Stimulated activated CD8-positive, alpha-beta memory T cell treated with anti-CD3 and anti-CD28 coated beads, Interleukin-2, amount 100 ng/mL, for 48 hours (primary cell): ENCODE data around the gene ANKFN1.

Source experiments
- DNase-seq, 2 donors: peaks; one replicate each; pipeline ENCODE4 v3.0.0-alpha.2; 2020; ENCODE audit warnings: low read depth in 2 of 2

Gene ANKFN1

DNA sequence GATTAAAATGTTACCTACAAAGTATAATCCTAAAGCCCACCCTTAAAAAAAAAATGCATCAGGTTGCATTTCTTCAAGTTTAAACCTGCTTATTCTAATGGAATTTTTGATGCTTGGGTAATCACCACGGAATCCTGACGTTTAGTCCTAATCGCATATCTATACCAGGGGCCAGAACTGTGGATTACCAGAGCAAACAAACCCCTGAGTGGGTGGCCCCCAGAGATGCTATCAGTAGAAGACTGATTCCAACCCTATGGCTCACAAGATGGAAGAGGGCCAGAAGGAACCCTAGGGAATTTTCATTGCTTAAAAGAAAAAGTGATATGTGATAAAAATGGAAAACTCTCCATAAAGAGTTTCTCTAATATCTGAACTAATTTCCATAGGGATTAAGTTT, 288.0 kb downstream of the ANKFN1 start:
- no peak for DNase-seq

DNA sequence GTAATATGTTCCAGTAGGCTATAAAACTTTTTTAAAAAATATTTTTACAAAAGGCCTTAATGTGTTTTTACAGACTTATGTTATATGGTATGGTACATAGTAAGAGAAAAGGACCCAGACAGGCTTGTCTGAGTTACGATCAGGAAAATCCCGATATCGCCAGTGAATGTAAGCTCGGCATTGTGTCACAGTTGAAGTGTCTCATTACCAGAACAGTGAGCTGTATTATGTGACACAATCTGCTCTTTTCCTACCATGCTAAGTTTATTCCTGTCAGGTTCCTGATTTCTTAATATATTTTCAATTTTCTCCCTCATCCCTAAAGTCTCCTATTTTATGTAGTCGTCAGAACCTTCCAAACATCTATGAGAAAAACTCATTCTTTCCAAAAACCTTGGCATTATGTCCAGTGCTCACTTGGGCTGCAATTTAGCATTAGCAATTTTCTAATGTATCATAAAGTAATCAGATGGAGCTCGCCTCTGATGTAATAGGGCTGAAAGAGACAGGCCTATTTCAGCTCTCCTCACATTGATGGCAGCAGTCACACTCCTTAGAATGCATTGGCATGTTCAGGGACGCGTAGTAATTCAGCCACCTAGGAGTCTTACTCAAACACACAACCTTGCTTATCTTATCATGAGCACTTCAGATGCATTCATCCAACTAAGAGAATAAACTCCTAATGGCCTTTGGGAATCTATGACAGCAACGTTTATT, 292.6 kb downstream of the ANKFN1 start:
- no peak for DNase-seq

DNA sequence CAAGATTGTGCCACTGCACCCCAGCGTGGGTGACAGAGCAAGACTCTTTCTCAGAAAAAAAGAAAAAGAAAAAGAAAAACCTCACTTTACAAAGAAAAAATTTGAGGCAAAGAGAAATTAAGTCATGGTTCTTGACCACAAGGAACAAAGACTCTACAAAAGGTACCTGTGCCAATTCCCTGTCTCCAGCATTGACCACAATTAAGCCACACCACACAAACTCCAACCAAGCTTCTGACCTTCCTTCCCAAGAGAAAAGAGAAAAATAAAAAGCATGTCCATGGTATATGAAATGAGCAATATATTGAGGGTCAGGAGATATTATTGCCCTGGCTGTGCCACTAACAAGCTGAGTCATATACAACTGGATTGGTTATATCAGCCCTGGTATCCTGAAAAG, 293.9 kb downstream of the ANKFN1 start:
- no peak for DNase-seq

DNA sequence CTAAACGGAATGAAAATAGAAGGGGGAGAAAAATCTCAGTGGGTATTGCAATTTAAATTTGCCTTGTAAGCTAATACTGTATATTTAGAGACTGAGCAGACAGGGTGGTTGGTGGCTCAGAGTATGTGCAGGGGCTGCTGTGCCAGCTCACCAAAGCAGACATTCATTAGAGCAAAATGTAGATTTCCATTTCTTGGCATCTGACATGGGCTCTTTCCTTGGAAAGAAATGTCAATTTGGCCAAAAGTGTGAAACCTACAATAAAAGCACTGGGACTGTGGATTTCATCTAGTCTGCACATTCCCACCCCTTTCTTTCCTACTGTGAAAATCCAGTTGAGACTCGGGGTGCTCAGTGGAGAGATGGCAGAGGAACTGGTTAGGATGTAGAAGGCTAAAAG, 295.1 kb downstream of the ANKFN1 start:
- DNase-seq, result no peak

DNA sequence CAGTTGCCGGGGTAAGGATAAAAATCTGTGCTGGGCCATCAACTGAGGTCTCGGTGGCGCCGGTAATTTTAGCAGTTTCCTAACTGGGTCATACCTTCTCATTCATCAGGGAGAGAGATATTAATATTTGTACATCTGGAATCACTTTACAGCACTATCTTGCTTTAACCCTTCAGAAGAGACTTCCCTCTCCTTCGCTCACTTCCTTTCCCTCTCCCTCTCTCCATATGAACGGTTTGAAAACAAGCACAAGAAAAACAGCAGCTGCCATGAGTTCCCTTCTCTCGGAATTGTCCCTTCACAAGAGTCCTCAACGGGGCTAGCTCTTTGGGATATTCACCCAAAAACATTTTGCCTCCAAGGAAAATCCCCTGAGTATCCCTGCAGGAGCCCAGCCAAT, 295.9 kb downstream of the ANKFN1 start:
- no peak for DNase-seq

DNA sequence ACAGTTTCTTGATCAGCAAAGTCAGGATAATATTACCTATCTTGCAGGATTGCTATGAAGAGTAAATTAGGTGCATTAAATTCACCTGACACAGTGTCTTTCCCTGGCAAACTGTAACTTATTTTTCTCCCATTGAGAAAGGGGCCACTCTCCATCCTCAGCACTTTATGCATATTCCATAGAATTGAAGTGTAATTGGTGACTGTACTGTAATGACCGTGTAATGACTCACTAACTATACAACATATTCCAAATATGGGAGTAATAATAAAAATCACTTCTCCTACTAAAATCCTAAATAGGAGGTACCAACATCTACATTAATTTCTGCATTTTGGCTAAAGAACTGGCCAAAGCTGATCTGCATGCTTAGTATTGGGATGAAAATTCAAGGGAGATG, 298.4 kb downstream of the ANKFN1 start:
- DNase-seq, result no peak

DNA sequence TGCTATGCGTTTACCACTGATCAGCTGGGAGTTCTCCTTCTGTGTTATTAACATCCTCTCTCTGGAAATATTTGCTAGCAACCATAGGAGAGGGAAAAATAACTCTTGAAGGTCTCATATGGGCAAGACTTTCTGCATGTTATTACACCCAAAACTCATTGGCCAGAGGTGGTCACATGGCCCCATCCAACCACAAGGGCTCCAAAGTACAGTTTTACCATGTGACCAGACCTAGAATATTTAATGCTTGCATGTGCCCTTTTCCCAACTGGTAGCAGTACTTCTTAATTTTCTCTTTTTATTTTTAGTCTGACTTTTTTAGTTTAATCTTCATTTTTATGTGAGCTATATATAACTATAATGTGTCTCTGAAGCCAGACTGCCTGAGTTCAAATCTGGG, 299.2 kb downstream of the ANKFN1 start:
- no peak for DNase-seq

DNA sequence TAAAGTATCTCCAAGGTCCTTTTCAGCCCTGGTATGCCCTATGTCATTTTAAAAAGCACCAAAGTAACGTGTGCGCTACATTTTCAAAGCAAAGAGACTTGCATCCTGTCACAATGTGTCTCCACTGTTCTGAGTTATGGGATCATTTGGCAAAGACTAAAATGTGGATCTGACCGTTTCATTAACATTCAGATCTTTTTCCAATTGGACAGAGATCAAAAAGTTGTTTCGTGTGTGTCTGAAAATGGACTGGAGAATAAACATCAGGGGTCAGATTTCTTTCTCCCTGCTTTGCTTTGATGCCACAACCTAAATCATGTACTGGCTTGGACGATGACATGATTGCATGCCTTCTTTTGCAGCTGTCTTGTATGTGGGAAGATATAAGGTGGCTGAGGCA, 304.2 kb downstream of the ANKFN1 start:
- DNase-seq, result no peak

DNA sequence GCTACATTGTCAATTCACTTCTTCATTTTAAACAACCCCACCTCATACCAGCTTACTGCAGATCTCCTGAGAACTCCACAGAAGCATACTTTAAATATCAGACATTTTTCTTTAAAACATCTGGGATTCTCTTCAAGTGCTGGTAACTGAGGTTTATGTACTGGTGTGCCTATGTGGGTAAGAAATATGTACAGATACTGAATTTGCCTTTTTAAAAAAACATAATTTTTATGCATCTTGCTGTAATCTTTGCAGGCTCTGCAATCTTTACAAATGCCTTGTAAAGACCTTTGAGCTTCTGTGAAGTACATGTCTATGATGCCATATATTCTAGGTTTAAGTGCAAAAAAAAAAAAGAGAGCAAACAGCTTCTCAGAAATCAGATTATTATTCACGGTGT, 312.6 kb downstream of the ANKFN1 start:
- DNase-seq, result no peak

DNA sequence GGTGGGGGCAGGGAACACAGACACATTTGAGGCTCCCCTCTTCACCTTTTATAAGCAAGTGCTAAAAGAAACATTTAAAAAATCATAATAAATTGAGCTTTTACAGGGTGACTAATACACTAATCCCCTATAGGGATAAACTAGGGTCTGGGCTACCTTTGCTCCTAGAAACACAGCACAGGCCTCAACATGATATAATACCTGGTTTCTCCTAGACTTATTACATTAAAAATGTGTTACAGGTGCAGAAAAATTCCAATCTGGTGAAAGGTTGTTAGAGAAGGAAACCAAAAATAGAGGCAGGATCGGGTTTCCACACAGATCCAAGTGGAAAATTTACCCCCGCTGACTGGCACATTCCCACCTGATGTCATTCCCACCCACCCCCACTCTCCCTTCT, 315.6 kb downstream of the ANKFN1 start:
- no peak for DNase-seq

DNA sequence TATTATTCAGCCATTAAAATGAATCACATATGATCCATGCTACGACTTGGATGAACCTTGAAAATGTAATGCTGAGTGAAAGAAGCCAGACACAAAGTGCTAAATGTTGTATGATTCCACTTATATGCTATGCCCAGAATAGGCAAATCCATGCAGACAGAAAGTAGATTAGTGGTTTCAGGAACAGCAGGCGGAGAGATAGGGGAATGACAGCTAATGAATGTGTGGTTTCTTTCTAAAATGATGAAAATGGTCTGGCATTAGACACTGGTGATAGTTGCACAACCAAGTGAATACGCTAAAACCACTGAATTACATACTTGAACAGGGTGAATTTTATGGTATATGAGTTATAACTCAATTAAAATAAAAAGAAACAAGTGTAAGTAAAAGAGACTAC, 318.4 kb downstream of the ANKFN1 start:
- DNase-seq, result no peak

DNA sequence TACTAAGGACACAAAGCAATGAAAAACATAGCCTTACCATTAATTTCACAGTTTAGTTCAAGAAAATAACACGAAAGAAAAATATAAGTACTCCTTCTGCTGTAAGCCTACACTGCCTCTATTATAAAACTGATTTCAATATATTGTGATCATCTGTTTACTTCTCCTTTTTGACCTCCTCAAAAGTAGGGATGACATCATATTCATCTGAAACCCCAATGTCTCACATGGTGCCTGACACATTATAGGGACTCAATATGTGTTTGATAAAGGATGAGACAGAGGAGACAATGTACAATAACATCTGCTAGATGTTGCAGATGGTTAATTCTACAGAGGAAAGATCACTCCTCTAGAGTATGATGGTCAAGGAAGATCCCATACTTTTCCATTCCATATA, 321.8 kb downstream of the ANKFN1 start:
- no peak for DNase-seq

DNA sequence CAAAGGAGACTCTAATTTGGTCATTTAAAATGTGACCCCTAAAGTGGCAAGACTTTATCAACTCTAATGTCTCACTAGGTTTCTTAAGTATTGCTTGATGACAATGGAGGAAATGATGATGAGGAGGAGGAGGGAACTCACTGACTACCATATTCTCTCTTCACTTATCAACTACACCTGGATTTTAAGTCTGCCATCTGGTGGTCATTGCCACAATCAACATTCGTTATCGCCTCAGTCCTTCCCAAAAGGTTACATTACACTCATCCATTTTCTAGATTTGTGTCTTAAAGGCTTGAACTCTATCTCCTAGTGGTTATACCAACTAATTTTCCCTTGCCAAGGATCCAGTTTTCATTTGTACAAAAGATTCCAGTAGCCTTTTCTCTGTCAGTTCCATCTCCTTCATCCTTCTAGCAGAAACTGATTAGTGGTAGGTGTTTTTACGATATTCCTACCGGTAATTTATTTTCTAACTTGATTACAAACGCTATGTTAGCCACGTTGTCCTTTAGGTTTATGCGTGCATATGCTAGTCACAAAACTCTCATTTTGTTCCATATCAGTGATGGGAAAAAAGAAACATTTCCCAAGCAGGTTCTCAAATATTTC, 325.7 kb downstream of the ANKFN1 start:
- DNase-seq, result no peak

DNA sequence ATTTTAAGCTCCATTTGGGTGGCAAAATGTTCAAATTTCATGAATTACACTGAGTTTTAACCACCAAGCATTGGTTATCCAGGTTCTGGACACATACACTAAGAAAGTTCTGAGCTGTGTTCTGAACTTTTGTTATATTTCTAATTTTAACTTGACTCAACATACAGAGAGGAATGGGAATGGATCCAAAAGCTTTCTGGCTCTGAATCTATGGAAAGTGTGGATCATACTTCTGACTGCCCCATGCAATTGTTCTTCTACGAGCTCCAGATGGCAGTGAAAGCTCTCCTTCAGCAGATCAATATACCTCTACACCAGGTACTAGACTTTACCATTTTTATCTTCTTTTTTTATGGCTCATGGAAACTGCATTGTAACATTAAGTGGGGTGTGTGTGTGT, 327.2 kb downstream of the ANKFN1 start:
- DNase-seq, result no peak

DNA sequence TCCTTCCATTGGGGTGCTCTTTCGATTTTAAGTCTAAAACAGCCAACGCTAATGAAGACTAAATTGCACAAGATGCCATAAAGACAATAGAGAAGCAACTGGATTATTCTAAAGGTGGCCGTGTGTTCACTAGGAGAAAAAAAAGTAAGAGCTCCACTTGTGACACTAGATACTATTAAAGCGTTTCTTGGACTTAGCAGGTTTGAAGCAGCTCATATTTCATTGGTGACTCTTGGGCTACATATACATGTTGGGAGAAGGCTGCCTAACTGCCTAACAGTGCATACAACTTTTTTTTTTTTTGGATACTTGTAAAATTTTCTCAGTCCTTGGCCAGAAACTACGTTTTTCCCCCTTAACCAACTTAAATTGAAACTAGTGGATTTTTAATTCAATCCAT, 328.4 kb downstream of the ANKFN1 start:
- no peak for DNase-seq

DNA sequence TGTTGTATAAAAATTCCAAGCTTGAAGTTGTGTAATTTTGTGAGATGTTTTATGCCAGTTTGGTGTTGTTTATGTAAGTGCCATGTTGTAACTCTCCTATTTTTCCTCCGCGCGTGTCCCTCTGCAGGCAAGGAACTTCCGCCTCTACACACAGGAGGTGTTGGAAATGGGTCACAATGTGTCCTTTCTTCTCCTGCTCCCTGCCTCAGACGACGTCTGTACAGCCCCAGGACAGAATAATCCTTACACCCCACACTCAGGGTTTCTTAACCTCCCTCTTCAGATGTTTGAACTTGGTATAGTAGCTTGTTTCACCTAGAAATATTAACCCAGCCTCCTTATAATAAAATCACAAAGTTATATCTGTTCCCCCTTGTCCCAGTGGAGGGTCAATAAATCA, 329.0 kb downstream of the ANKFN1 start:
- DNase-seq, result no peak

DNA sequence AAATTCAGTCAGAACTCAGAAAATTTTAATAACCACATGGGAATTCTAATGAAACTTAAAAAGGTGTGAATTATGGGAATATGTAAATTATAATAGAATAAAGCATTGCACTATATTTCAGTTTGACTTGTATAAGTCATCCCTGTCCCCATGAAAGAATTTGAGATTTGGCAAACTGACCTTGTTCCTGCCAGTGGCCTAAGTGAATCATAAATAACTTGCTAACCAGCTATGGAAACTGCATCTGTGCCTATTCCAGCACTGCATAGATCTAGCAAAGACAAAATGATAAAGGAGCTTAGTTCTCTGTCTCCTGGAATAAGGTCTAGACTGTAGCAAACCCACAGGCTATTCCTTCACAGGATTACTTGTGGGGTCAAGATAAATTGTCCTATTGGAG, 333.5 kb downstream of the ANKFN1 start:
- no peak for DNase-seq

DNA sequence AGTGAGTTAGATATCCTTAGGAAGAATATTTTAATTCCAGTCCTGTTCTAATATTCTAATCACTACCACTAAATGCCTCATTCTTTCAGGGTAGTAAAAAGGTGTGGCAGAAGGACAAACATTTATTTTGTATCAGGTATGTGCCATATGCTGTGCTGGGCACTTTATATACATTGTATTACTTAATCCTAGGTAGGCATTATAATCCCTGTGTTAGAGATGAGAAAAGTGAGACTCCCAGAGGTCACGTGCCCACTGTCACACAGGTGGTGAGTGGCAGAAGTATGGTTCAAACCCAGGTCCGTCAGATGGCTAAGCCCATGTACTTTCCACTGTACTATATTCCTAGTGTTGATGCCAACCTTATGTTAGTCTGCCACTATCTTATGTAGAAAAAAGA, 335.5 kb downstream of the ANKFN1 start:
- no peak for DNase-seq

DNA sequence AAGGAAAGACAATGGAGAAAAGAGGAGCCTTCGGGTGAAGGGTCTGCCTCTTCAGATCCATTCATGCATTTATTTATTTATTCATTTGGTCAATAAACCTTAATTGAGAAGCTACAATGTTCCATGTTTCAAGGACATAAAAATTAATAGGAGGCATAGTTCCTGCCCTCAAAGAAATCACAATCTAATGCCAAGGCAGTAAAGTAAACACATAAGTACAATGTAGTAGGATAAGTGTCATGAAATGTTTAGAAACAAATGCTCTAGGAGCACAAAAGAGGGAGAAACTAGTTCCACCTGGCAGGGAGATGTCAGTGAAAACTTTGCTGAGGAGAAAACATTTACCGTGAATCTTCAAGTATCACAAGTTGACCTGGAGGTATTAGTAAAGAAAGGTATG, 336.7 kb downstream of the ANKFN1 start:
- no peak for DNase-seq

DNA sequence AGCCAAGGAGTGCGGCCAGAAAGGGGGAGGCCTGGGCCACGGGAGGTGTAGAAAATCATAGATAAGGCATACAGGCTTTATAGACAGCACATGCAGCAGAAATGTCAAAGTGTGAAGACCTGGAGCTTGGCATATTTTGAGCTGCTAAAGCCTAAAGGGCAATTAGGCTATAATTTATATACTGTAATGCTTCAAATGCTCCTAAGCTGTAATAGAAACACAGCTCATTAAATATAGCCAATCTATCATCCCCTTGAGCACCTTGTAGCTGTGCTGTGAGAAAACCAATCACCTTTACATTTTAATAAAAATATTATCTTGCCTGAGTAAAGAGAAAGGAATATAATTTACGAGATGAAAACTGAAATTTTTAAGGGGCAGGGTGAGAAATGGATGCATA, 342.3 kb downstream of the ANKFN1 start:
- no peak for DNase-seq

DNA sequence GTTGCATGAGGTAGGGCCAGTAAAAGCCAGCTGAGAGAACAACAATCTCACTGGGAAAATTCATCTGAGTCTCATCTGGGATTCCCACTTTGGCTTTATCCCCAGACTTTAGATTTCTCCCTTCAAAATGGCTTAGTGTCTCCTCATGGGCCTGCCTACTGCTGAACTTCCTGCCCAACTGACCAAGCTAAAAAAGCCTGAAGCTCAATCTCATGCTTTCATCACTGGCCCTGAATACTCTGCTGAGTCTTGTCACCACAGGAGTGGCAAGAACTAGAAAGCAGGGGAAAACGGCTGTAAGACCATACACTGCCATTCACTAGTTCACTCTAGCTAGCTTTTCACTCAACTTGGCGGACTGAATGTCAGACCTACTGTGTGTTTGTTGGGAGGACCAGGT, 343.9 kb downstream of the ANKFN1 start:
- no peak for DNase-seq

DNA sequence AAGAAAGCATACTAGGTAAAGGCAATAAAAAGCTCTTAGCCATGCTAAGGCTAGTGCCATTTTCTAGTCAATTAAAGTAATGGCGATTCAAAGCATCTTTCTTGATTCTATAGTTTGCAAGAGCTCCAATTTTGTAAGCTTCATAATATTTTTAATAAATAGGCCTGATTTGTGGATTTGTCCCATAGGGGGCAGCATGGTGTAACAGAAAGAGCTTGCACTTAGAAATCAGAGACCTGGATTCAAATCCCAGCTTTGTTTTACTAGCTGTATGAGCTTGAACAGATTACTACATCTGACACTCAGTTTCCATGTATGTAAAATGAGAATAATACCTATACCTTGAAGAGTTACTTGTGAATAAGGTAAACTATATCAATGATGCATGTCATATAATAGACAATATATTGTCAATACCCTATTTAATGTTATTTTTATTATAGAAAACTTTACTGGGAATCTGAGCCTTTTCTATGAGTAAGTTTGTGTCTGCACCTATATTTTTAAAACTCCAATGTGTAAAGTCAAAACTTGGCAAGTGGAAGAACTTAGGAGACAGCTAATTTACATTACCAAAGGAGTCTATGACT, 346.6 kb downstream of the ANKFN1 start:
- DNase-seq, result no peak

DNA sequence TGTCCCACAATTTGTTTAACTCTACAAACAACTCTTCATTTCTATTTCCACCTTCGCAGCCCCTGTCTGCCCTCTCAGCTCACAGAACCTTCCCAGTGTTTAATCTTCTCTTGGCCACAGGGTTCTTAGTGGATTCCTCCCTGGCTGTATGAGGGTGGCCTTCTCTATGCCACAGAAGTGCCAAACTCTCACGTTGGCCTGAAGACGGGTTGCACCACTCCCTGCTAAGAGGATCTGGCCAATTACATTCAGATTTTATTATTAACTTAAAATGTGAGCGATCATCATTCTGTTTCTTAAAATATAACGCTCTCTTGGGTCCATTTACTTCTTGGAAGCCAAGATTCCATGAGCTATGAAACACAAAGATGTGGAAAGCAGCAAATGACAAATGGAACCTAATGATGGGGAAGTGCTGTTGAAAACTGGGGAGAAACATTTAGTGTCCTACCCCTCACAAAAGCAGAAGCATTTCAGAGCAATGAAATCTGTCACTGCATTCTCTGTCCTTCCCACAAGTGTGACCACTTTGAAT, 348.9 kb downstream of the ANKFN1 start:
- no peak for DNase-seq
